DMS153 treated with DMSO at 0.1 percent for 48 hours (cell line): Measurements from ENCODE around the gene P4HB.

Source experiments
- DNase-seq: peaks from one replicate; lab custom pipeline; 2025; ENCODE audit not compliant: unreplicated experiment; lab: John Stamatoyannopoulos, UW

The P4HB gene

GRCh38 chr17:81868674-81869220, 8.4 kb upstream of the P4HB start:
- DNase-seq: no peak

- DNase-seq: no peak
Measured at GRCh38 chr17:81867991-81868673, 7.8 kb upstream of the P4HB start.

- DNase-seq: no peak
Measured at GRCh38 chr17:81867170-81867990, 7.0 kb upstream of the P4HB start.

- DNase-seq: no peak
Measured at GRCh38 chr17:81866440-81867169, 6.3 kb upstream of the P4HB start.

- no peak for DNase-seq
Measured at GRCh38 chr17:81865733-81866439, 5.6 kb upstream of the P4HB start.

- no peak for DNase-seq
Measured at GRCh38 chr17:81865358-81865732, 5.0 kb upstream of the P4HB start.

- no peak for DNase-seq
Measured at GRCh38 chr17:81863833-81864768, 3.8 kb upstream of the P4HB start.

GRCh38 chr17:81863123-81863675, 2.9 kb upstream of the P4HB start:
- DNase-seq: no peak

GRCh38 chr17:81860756-81861568, 627 bp upstream of the P4HB start:
- DNase-seq: peak; percentile 99

- DNase-seq: no peak
Measured at GRCh38 chr17:81858967-81859905, 1.1 kb downstream of the P4HB start.

GRCh38 chr17:81858170-81858966, 2.0 kb downstream of the P4HB start:
- no peak for DNase-seq

GRCh38 chr17:81854974-81855774, 5.2 kb downstream of the P4HB start:
- no peak for DNase-seq

GRCh38 chr17:81852237-81852636, 8.1 kb downstream of the P4HB start:
- no peak for DNase-seq

GRCh38 chr17:81851423-81851822, 8.9 kb downstream of the P4HB start:
- DNase-seq: no peak

- no peak for DNase-seq
Measured at GRCh38 chr17:81849457-81849856, 10.9 kb downstream of the P4HB start.
